HepG2 (cell line): Measurements from ENCODE around the gene NRBP1. TPM values are rescaled to one million over a fixed set of nuclear protein-coding genes. Genes with fewer than 3 reads are reported as not detected.

Experiments
- FOSL2 ChIP-seq: sonication (generic); formaldehyde crosslinking; IDR thresholded peaks from 2 replicates; pipeline ENCODE4 v1.4.0; 2020; ENCODE audit warnings: missing genetic modification reagents
- ONECUT2 ChIP-seq: sonication (generic); formaldehyde crosslinking; IDR thresholded peaks from 2 replicates; pipeline ENCODE4 v1.4.0; 2020; ENCODE audit warnings: missing genetic modification reagents
- ZBTB42 ChIP-seq: sonication (generic); formaldehyde crosslinking; IDR thresholded peaks from 2 replicates; pipeline ENCODE4 v1.5.0; 2020; ENCODE audit warnings: mild to moderate bottlenecking, missing genetic modification reagents
- ZFAT ChIP-seq: sonication (generic); formaldehyde crosslinking; conservative IDR thresholded peaks from 2 replicates; pipeline ENCODE4 v1.8.1; 2023; ENCODE audit warnings: missing genetic modification reagents, inconsistent platforms
- ZNF263 ChIP-seq: sonication (generic); formaldehyde crosslinking; IDR thresholded peaks from 2 replicates; pipeline ENCODE4 v1.4.0; 2020; ENCODE audit warnings: missing genetic modification reagents
- ZNF496 ChIP-seq: sonication (generic); formaldehyde crosslinking; IDR thresholded peaks from 2 replicates; pipeline ENCODE4 v1.8.1; 2023; ENCODE audit warnings: mild to moderate bottlenecking, moderate library complexity, missing genetic modification reagents; ENCODE audit not compliant: insufficient replicate concordance
- polyA plus RNA-seq, 8 experiments: library from polyadenylated mRNA; depleted of rRNA in 3 of 8; stranded (reverse) in 7 of 8; unstranded in 1 of 8; fragments of >200 nt; fragmentation: Illumina TruSeq in 4 of 8; extraction: Trizol in 4 of 8; gene quantifications; 2 replicates each; pipeline versions ENCODE4 v1.2.1 to v1.2.3, GENCODE V29; 2011 to 2016; ENCODE audit warnings: low read depth in 4 of 8, missing spikeins in 1 of 8, mixed read lengths in 1 of 8; ENCODE audit not compliant: insufficient read depth in 1 of 8
- total RNA-seq, 5 experiments: library from RNA; depleted of rRNA; stranded (reverse); fragments of >200 nt; fragmentation: Illumina TruSeq; extraction: Trizol; gene quantifications; 2 replicates each; pipeline ENCODE4 v1.2.3, GENCODE V29; 2016; ENCODE audit warnings: low read depth in 1 of 5
- TF ChIP-seq, protein P1 (sequence below), 2 experiments: sonication (generic) in 1 of 2; formaldehyde crosslinking in 1 of 2; IDR thresholded peaks; 2 replicates each; pipeline versions ENCODE4 v1.4.0 to v1.6.1; 2016 to 2020; ENCODE audit warnings: borderline replicate concordance in 1 of 2, low read depth in 1 of 2, mild to moderate bottlenecking in 1 of 2, missing genetic modification reagents in 1 of 2
- TF ChIP-seq, protein P2 (sequence below), 2 experiments: IDR thresholded peaks; 2 replicates each; pipeline ENCODE4 v1.6.1; 2011 to 2012; ENCODE audit warnings: low read length in 2 of 2, borderline replicate concordance in 1 of 2, low read depth in 1 of 2, mild to moderate bottlenecking in 1 of 2, moderate library complexity in 1 of 2
- TF ChIP-seq, protein P3 (sequence below): sonication (generic); formaldehyde crosslinking; IDR thresholded peaks from 2 replicates; pipeline ENCODE4 v1.5.1; 2020; ENCODE audit warnings: mild to moderate bottlenecking, missing genetic modification reagents, borderline replicate concordance
- TF ChIP-seq, protein P4 (sequence below), 2 experiments: sonication (generic) in 1 of 2; formaldehyde crosslinking in 1 of 2; IDR thresholded peaks; 2 replicates each; pipeline versions ENCODE4 v1.5.1 to v1.6.1; 2011 to 2020; ENCODE audit warnings: borderline replicate concordance in 1 of 2, low read depth in 1 of 2, low read length in 1 of 2, mild to moderate bottlenecking in 1 of 2, missing genetic modification reagents in 1 of 2, moderate library complexity in 1 of 2

The NRBP1 gene
- total and polyA plus RNA-seq, 2 of the 13 experiments (the other 11 are each of a cell fraction or from before 2014, with no cell fraction given): 165 to 240 TPM

DNA sequence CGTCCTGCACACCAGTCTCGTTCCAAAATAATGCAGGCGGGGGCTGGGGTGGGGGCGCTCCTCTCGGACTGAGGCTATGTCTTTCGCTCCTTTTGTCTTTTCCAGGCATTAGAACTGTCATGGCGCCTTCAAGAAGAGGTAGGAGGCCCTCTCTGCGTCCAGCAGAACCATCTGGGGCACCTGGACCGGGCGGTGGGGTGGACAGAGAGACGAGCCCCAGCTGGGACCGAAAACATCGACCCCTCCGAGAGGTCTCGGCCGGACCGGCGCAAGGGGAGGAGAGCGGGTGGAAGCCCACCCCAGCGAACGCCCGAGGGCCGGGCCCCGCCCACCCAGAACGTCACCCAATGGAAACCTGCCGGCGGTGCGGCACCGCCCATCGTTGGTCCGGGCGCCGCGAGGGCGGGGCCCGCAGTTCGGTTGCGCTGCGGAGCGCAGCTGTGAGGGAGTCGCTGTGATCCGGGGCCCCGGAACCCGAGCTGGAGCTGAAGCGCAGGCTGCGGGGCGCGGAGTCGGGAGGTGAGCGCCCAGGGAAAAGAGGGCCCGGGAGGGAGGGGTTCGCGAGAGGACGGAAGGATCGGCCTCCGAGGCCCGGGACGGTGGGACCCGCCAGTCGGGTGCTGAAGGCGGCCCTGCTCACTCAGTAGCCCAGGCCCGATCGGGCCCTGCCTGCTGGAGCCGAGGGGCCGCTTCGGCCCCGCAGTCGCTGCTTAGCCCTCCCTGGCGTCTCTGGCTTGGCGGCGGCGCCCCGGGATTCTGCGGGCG is at the start of gene NRBP1 (continued):
- TF ChIP-seq, protein P1, sequence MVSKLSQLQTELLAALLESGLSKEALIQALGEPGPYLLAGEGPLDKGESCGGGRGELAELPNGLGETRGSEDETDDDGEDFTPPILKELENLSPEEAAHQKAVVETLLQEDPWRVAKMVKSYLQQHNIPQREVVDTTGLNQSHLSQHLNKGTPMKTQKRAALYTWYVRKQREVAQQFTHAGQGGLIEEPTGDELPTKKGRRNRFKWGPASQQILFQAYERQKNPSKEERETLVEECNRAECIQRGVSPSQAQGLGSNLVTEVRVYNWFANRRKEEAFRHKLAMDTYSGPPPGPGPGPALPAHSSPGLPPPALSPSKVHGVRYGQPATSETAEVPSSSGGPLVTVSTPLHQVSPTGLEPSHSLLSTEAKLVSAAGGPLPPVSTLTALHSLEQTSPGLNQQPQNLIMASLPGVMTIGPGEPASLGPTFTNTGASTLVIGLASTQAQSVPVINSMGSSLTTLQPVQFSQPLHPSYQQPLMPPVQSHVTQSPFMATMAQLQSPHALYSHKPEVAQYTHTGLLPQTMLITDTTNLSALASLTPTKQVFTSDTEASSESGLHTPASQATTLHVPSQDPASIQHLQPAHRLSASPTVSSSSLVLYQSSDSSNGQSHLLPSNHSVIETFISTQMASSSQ (IDR thresholded peaks at IDR 0.05; ENCODE audit: low read depth): no peak; the same call in 1 of the 2 replicates
- TF ChIP-seq, protein P1 (CRISPR knock-in tag; IDR thresholded peaks at IDR 0.05; ENCODE audit: borderline replicate concordance): no peak; the same call in none of the 2 replicates
- TF ChIP-seq ZNF263 (CRISPR knock-in tag): peak; percentile 3; the same call in 1 of the 2 replicates
- TF ChIP-seq ONECUT2: no peak
- peak; percentile 61; the same call in 1 of the 2 replicates for TF ChIP-seq ZBTB42
- TF ChIP-seq, protein P2, sequence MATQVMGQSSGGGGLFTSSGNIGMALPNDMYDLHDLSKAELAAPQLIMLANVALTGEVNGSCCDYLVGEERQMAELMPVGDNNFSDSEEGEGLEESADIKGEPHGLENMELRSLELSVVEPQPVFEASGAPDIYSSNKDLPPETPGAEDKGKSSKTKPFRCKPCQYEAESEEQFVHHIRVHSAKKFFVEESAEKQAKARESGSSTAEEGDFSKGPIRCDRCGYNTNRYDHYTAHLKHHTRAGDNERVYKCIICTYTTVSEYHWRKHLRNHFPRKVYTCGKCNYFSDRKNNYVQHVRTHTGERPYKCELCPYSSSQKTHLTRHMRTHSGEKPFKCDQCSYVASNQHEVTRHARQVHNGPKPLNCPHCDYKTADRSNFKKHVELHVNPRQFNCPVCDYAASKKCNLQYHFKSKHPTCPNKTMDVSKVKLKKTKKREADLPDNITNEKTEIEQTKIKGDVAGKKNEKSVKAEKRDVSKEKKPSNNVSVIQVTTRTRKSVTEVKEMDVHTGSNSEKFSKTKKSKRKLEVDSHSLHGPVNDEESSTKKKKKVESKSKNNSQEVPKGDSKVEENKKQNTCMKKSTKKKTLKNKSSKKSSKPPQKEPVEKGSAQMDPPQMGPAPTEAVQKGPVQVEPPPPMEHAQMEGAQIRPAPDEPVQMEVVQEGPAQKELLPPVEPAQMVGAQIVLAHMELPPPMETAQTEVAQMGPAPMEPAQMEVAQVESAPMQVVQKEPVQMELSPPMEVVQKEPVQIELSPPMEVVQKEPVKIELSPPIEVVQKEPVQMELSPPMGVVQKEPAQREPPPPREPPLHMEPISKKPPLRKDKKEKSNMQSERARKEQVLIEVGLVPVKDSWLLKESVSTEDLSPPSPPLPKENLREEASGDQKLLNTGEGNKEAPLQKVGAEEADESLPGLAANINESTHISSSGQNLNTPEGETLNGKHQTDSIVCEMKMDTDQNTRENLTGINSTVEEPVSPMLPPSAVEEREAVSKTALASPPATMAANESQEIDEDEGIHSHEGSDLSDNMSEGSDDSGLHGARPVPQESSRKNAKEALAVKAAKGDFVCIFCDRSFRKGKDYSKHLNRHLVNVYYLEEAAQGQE (IDR thresholded peaks at IDR 0.05; ENCODE audit: borderline replicate concordance in 1 of 2, low read depth in 1 of 2, low read length in 2 of 2): peak in 1 of 2 experiments; percentile 49; a peak in 1 of 4 replicates
- TF ChIP-seq, protein P3, sequence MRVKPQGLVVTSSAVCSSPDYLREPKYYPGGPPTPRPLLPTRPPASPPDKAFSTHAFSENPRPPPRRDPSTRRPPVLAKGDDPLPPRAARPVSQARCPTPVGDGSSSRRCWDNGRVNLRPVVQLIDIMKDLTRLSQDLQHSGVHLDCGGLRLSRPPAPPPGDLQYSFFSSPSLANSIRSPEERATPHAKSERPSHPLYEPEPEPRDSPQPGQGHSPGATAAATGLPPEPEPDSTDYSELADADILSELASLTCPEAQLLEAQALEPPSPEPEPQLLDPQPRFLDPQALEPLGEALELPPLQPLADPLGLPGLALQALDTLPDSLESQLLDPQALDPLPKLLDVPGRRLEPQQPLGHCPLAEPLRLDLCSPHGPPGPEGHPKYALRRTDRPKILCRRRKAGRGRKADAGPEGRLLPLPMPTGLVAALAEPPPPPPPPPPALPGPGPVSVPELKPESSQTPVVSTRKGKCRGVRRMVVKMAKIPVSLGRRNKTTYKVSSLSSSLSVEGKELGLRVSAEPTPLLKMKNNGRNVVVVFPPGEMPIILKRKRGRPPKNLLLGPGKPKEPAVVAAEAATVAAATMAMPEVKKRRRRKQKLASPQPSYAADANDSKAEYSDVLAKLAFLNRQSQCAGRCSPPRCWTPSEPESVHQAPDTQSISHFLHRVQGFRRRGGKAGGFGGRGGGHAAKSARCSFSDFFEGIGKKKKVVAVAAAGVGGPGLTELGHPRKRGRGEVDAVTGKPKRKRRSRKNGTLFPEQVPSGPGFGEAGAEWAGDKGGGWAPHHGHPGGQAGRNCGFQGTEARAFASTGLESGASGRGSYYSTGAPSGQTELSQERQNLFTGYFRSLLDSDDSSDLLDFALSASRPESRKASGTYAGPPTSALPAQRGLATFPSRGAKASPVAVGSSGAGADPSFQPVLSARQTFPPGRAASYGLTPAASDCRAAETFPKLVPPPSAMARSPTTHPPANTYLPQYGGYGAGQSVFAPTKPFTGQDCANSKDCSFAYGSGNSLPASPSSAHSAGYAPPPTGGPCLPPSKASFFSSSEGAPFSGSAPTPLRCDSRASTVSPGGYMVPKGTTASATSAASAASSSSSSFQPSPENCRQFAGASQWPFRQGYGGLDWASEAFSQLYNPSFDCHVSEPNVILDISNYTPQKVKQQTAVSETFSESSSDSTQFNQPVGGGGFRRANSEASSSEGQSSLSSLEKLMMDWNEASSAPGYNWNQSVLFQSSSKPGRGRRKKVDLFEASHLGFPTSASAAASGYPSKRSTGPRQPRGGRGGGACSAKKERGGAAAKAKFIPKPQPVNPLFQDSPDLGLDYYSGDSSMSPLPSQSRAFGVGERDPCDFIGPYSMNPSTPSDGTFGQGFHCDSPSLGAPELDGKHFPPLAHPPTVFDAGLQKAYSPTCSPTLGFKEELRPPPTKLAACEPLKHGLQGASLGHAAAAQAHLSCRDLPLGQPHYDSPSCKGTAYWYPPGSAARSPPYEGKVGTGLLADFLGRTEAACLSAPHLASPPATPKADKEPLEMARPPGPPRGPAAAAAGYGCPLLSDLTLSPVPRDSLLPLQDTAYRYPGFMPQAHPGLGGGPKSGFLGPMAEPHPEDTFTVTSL (CRISPR knock-in tag): 0 out of 2 replicates have a peak, but pooled peaks have one; percentile 43
- TF ChIP-seq, protein P4, sequence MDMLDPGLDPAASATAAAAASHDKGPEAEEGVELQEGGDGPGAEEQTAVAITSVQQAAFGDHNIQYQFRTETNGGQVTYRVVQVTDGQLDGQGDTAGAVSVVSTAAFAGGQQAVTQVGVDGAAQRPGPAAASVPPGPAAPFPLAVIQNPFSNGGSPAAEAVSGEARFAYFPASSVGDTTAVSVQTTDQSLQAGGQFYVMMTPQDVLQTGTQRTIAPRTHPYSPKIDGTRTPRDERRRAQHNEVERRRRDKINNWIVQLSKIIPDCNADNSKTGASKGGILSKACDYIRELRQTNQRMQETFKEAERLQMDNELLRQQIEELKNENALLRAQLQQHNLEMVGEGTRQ (IDR thresholded peaks at IDR 0.05; ENCODE audit: low read depth, low read length): no peak
- TF ChIP-seq, protein P4 (CRISPR knock-in tag; IDR thresholded peaks at IDR 0.05; ENCODE audit: borderline replicate concordance): peak; percentile 36; the same call in 1 of the 2 replicates
- TF ChIP-seq ZFAT (CRISPR knock-in tag): no peak
- no peak for TF ChIP-seq ZNF496
- TF ChIP-seq FOSL2 (CRISPR knock-in tag): peak; percentile 53
